Measurements from ENCODE around the gene KCNIP3. TPM values are rescaled to one million over a fixed set of nuclear protein-coding genes. Genes with fewer than 3 reads are reported as not detected.

KCNIP3 gene
- total RNA-seq, 2 experiments from 2014 or later = 0.52 TPM; not detected in 1

DNA sequence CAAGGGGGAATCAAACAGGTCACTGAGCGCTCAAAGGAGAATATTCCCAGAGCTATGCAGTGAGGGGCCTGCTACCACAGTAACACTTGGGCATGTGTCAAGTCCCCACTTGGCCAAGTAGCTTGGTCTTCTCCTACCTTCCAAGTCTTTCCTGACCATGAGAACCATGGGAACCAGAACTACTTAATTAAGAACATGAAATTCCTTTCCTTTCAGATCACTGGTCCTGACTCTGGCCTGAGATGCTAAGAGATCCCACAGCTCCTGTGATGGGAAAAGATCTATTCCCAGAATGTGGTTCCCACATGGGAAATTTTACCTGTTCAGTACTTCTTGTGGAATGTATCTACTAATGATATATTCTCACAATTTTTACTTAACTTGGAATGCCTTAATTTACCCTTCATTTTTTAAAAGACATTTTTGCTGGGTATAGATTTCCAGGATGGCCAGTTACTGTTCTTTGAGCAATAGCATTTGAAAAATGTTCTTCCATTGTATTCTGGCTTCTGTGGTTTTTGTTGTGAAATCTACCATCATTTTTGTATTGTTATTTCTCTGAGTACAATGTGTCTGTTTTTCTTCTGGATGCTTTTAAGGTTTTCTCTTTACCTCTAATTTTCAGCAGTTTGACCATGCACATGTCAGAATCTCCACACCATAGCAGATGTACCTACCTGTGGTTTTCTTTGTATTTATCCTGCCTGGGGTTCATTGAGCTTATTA, 37.9 kb downstream of the KCNIP3 start:
- CTCF ChIA-PET = no interaction called here
- intact Hi-C loops (cut with DNase I, micrococcal nuclease) = no loop called here

DNA sequence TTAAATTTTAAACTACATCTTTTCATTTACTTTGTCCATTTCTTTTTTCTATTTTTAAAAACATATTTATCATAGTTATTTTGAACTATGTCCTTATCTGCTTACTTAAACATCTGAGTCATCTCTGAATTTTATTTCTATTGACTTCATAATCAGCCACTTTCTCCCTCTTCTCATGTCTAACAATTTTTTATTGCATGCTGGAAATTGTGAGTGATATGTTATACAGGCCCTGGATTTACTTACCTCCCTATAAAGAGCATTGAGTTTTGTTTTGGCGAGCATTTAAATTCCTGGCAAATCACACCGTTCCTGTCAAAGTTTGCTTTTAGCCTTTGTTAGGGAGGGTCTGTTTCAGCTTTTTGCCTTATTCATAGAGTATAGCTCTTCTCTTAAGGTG, 39.3 kb downstream of the KCNIP3 start:
- Histone ChIP-seq H3K4me1 (ENCODE audit: insufficient read depth, low read length) (no peaks in the 10 kb centered on the region), H3K9me3 (ENCODE audit: control insufficient read depth in 1 of 2, insufficient read depth in 1 of 2, low read length in 2 of 2) (peaks cover 0 to 9% of the 10 kb centered on the region in 2 experiments), H3K27ac (ENCODE audit: low read depth in 1 of 2, low read length in 2 of 2) (no peak overlapping the region), H3K4me3 (ENCODE audit: low read length) (no peak overlapping the region), H3K27me3 (ENCODE audit: control insufficient read depth in 1 of 2, insufficient read depth in 2 of 2, low read length in 2 of 2) (no peaks in the 10 kb centered on the region), H3K36me3 (ENCODE audit: insufficient read depth, low read length) (no peaks in the 10 kb centered on the region)
- H3K4me1 Mint-ChIP-seq (ENCODE audit: low read depth) = no peaks in the 10 kb centered on the region
- H3K27me3 Mint-ChIP-seq = peaks cover 16% of the 10 kb centered on the region
- H3K27ac Mint-ChIP-seq = no peak overlapping the region
- DNase-seq (no peak), ATAC-seq (ENCODE audit: poor library complexity) (no peak)
- no peak overlapping the region for H3K4me3 Mint-ChIP-seq
- TF ChIP-seq, protein P1, sequence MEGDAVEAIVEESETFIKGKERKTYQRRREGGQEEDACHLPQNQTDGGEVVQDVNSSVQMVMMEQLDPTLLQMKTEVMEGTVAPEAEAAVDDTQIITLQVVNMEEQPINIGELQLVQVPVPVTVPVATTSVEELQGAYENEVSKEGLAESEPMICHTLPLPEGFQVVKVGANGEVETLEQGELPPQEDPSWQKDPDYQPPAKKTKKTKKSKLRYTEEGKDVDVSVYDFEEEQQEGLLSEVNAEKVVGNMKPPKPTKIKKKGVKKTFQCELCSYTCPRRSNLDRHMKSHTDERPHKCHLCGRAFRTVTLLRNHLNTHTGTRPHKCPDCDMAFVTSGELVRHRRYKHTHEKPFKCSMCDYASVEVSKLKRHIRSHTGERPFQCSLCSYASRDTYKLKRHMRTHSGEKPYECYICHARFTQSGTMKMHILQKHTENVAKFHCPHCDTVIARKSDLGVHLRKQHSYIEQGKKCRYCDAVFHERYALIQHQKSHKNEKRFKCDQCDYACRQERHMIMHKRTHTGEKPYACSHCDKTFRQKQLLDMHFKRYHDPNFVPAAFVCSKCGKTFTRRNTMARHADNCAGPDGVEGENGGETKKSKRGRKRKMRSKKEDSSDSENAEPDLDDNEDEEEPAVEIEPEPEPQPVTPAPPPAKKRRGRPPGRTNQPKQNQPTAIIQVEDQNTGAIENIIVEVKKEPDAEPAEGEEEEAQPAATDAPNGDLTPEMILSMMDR (IDR thresholded peaks at IDR 0.05) = no peak
- ChIA-PET POLR2A (no interaction called here), CTCF (no interaction called here)
- intact Hi-C loops (cut with DNase I, micrococcal nuclease) = no loop called here
- H3K36me3 Mint-ChIP-seq (ENCODE audit: low read depth) = no peaks in the 10 kb centered on the region
- H3K9me3 Mint-ChIP-seq = no peaks in the 10 kb centered on the region

More for the DNA sequence above, 37.9 kb downstream of the KCNIP3 start:
- H3K4me3 Mint-ChIP-seq = no peak overlapping the region
- H3K4me1 Mint-ChIP-seq (ENCODE audit: low read depth) = no peaks in the 10 kb centered on the region
- no peaks in the 10 kb centered on the region for H3K9me3 Mint-ChIP-seq
- H3K27ac ChIP-seq (ENCODE audit: low read depth in 1 of 2, low read length in 2 of 2) = no peak overlapping the region
- H3K4me3 ChIP-seq (ENCODE audit: low read length) = no peak overlapping the region
- no peaks in the 10 kb centered on the region for H3K4me1 ChIP-seq (ENCODE audit: insufficient read depth, low read length)
- H3K36me3 Mint-ChIP-seq (ENCODE audit: low read depth) = no peaks in the 10 kb centered on the region
- peaks cover 0 to 9% of the 10 kb centered on the region in 2 experiments for H3K9me3 ChIP-seq (ENCODE audit: control insufficient read depth in 1 of 2, insufficient read depth in 1 of 2, low read length in 2 of 2)
- H3K27ac Mint-ChIP-seq = no peak overlapping the region
- DNase-seq (no peak), ATAC-seq (ENCODE audit: poor library complexity) (no peak)
- peaks cover 9% of the 10 kb centered on the region for H3K27me3 Mint-ChIP-seq
- POLR2A ChIA-PET = no interaction called here
- no peaks in the 10 kb centered on the region for H3K36me3 ChIP-seq (ENCODE audit: insufficient read depth, low read length)
- TF ChIP-seq, protein P1 (IDR thresholded peaks at IDR 0.05) = no peak
- no peaks in the 10 kb centered on the region for H3K27me3 ChIP-seq (ENCODE audit: control insufficient read depth in 1 of 2, insufficient read depth in 2 of 2, low read length in 2 of 2)

DNA sequence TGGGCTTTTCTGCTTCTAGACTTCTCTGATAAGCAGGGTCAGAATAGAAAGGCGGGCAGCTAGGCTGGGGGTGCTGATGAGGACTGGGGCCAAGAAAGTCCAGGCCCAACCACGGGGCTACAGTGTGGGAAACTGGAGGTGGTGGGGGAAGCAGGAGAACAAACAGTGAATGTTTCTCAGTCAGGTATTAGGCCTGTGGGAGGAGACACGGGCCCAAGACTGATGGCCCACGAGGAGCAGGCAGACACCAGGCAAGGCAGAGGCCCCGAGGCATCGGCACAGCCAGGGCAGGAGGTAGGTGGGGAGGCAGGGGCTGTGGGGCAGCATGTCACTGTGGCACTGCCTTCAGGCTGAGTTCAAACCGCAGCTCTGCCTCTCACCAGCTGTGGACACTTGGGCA, 40.7 kb downstream of the KCNIP3 start:
- Histone ChIP-seq H3K4me1 (ENCODE audit: insufficient read depth, low read length) (no peaks in the 10 kb centered on the region), H3K27me3 (ENCODE audit: control insufficient read depth in 1 of 2, insufficient read depth in 2 of 2, low read length in 2 of 2) (peaks cover 0 to 4% of the 10 kb centered on the region in 2 experiments), H3K4me3 (ENCODE audit: low read length) (no peak overlapping the region), H3K9me3 (ENCODE audit: control insufficient read depth in 1 of 2, insufficient read depth in 1 of 2, low read length in 2 of 2) (peaks cover 0 to 9% of the 10 kb centered on the region in 2 experiments), H3K36me3 (ENCODE audit: insufficient read depth, low read length) (no peaks in the 10 kb centered on the region), H3K27ac (ENCODE audit: low read depth in 1 of 2, low read length in 2 of 2) (no peak overlapping the region)
- no peak for DNase-seq
- Mint-ChIP-seq H3K4me3 (no peak overlapping the region), H3K4me1 (ENCODE audit: low read depth) (no peaks in the 10 kb centered on the region), H3K27ac (no peak overlapping the region), H3K36me3 (ENCODE audit: low read depth) (no peaks in the 10 kb centered on the region), H3K27me3 (peaks cover 28% of the 10 kb centered on the region), H3K9me3 (no peaks in the 10 kb centered on the region)
- intact Hi-C loops (cut with DNase I, micrococcal nuclease) = no loop called here
- TF ChIP-seq, protein P1 (IDR thresholded peaks at IDR 0.05) = no peak
- no peak for ATAC-seq (ENCODE audit: poor library complexity)
- ChIA-PET POLR2A (no interaction called here), CTCF (no interaction called here)

Data from CD4-positive, alpha-beta T cell (primary cell).